CD4-positive, alpha-beta memory T cell (primary cell): Measurements from ENCODE around the gene DYRK2. TPM values are rescaled to one million over a fixed set of nuclear protein-coding genes. Genes with fewer than 3 reads are reported as not detected.
A peak's percentile ranks its signal among the peaks of the same experiment; 100 is the strongest.

Source experiments
- CTCF ChIA-PET: fragments of 350-600 bp; sonication (Branson Sonifier 250); formaldehyde crosslinking; loops from one replicate; lab custom pipeline; 2021; ENCODE audit warnings: inconsistent platforms; ENCODE audit not compliant: partially characterized antibody; lab: Charles Lee
- POLR2A ChIA-PET: fragments of 350-600 bp; sonication (Branson Sonifier 250); formaldehyde crosslinking; loops from one replicate; lab custom pipeline; 2021; ENCODE audit not compliant: partially characterized antibody; lab: Charles Lee
- DNase-seq, 5 donors: peaks; one replicate each; pipeline versions ENCODE4 v3.0.0 to v3.0.0-alpha.2; 2020 to 2022; ENCODE audit warnings: mixed read lengths in 1 of 5
- H3K27ac ChIP-seq: one replicate; pipeline ENCODE4 v1.7.0; 2013; ENCODE audit warnings: low read depth, low read length
- H3K27me3 ChIP-seq: 2 replicates; pipeline ENCODE4 v1.7.0; 2013; ENCODE audit warnings: mild to moderate bottlenecking, low read length, moderate library complexity; ENCODE audit not compliant: insufficient read depth
- H3K36me3 ChIP-seq: 2 replicates; pipeline ENCODE4 v1.7.0; 2013; ENCODE audit warnings: mild to moderate bottlenecking, low read length, moderate library complexity; ENCODE audit not compliant: insufficient read depth
- H3K4me1 ChIP-seq: 2 replicates; pipeline ENCODE4 v1.7.0; 2013; ENCODE audit warnings: mild to moderate bottlenecking, low read length, moderate library complexity; ENCODE audit not compliant: insufficient read depth
- H3K4me3 ChIP-seq, 2 donors: one replicate each; pipeline ENCODE4 v1.7.0; 2013; ENCODE audit warnings: low read length in 2 of 2, mild to moderate bottlenecking in 1 of 2
- H3K9me3 ChIP-seq, 2 donors: one replicate each; pipeline ENCODE4 v1.7.0; 2013; ENCODE audit warnings: low read length in 2 of 2, control low read depth in 1 of 2; ENCODE audit not compliant: control insufficient read depth in 1 of 2
- H3K27ac Mint-ChIP-seq, 7 donors: one replicate each; pipeline ENCODE4 v1.8.0; 2020 to 2021; ENCODE audit warnings: mixed read lengths in 7 of 7, mild to moderate bottlenecking in 6 of 7, inconsistent platforms in 3 of 7, moderate library complexity in 3 of 7
- H3K27me3 Mint-ChIP-seq, 2 donors: one replicate each; pipeline ENCODE4 v1.8.0; 2020 to 2021; ENCODE audit warnings: mixed read lengths in 2 of 2
- H3K36me3 Mint-ChIP-seq, 2 donors: one replicate each; pipeline ENCODE4 v1.8.0; 2020 to 2021; ENCODE audit warnings: mixed read lengths in 2 of 2, inconsistent platforms in 1 of 2, mild to moderate bottlenecking in 1 of 2
- H3K4me1 Mint-ChIP-seq, 4 donors: one replicate each; pipeline ENCODE4 v1.8.0; 2020 to 2021; ENCODE audit warnings: mixed read lengths in 4 of 4, mild to moderate bottlenecking in 1 of 4
- H3K4me3 Mint-ChIP-seq, 8 donors: one replicate each; pipeline ENCODE4 v1.8.0; 2020 to 2021; ENCODE audit warnings: mixed read lengths in 8 of 8, mild to moderate bottlenecking in 7 of 8, moderate library complexity in 6 of 8, inconsistent platforms in 3 of 8
- H3K9me3 Mint-ChIP-seq, 8 donors: one replicate each; pipeline ENCODE4 v1.8.0; 2020 to 2021; ENCODE audit warnings: mixed read lengths in 8 of 8, mild to moderate bottlenecking in 5 of 8, inconsistent platforms in 3 of 8, moderate library complexity in 1 of 8
- intact Hi-C: fragments of 100-400 bp; cut with micrococcal nuclease; formaldehyde crosslinking; loops from one replicate; pipeline ENCODE4 v1.15.1; 2023
- polyA plus RNA-seq, 2 donors: library from polyadenylated mRNA; unstranded; fragments of 300-500 nt; fragmentation: Illumina TruSeq; gene quantifications; one replicate each; pipeline ENCODE4 v1.2.3, GENCODE V29; 2021
- total RNA-seq, 2 experiments: library from RNA; stranded (reverse); gene quantifications; one replicate each; pipeline ENCODE4 v1.2.3, GENCODE V29; 2021

Gene DYRK2
- total and polyA plus RNA-seq, 4 experiments from 2014 or later, result 30.8 to 170 (median 123) TPM

- peaks cover 17 to 26% of the 10 kb centered on the region in 2 donors for H3K36me3 Mint-ChIP-seq
- H3K27ac Mint-ChIP-seq, result peak overlapping the region; percentile 87 to 98 (median 94)
- H3K9me3 ChIP-seq, result no peaks in the 10 kb centered on the region
- POLR2A ChIA-PET, result interaction anchor here (0.6 to 11.3 kb wide), 39 partner anchors 8 to 1345 kb away, joined by 3 to 338 read pairs (median 5); partner anchors contain the start of gene CAND1
- CTCF ChIA-PET, result interaction anchor here (0.8 to 3.6 kb wide), 17 partner anchors 9 to 295 kb away, joined by 3 to 15 read pairs (median 4); no protein-coding TSS in a partner anchor
- H3K4me1 ChIP-seq, result peaks cover 27% of the 10 kb centered on the region
- H3K4me3 Mint-ChIP-seq, result peak overlapping the region; percentile 84 to 99 (median 90)
- peak overlapping the region; percentile 30 to 80 for H3K4me3 ChIP-seq
- intact Hi-C loops, result loop anchor here (1.0 kb wide), 2 partner anchors 18 to 69 kb away; no protein-coding TSS in a partner anchor
- peaks cover 0 to 2% (median 0%) of the 10 kb centered on the region in 8 donors for H3K9me3 Mint-ChIP-seq
- H3K4me1 Mint-ChIP-seq, result peaks cover 20 to 38% (median 24%) of the 10 kb centered on the region in 4 donors
- H3K27ac ChIP-seq, result peak overlapping the region; percentile 66
- peak; percentile 58 to 73 (median 62) for DNase-seq
- no peaks in the 10 kb centered on the region for H3K27me3 ChIP-seq
- no peaks in the 10 kb centered on the region for H3K36me3 ChIP-seq
- H3K27me3 Mint-ChIP-seq, result no peaks in the 10 kb centered on the region
Observed at GRCh38 chr12:67647799-67648520, 585 bp upstream of the DYRK2 start.

GRCh38 chr12:67649261-67649569 is 670 bp downstream of the DYRK2 start:
- ChIA-PET POLR2A (interaction anchor here (0.6 to 11.3 kb wide), 36 partner anchors 9 to 294 kb away, joined by 3 to 338 read pairs (median 6); no protein-coding TSS in a partner anchor), CTCF (interaction anchor here (1.2 to 3.6 kb wide), 8 partner anchors 19 to 293 kb away, joined by 3 to 15 read pairs (median 7); no protein-coding TSS in a partner anchor)
- Histone ChIP-seq H3K36me3 (no peaks in the 10 kb centered on the region), H3K27me3 (no peaks in the 10 kb centered on the region), H3K4me3 (peak overlapping the region; percentile 42 to 84), H3K9me3 (no peaks in the 10 kb centered on the region), H3K4me1 (peaks cover 39% of the 10 kb centered on the region), H3K27ac (peak overlapping the region; percentile 69)
- intact Hi-C loops, result no loop called here
- Mint-ChIP-seq H3K27me3 (no peaks in the 10 kb centered on the region), H3K4me3 (peak overlapping the region in 4 of 8 donors; percentile 91 to 100 (median 98)), H3K36me3 (peaks cover 30 to 37% of the 10 kb centered on the region in 2 donors), H3K4me1 (peaks cover 33 to 51% (median 37%) of the 10 kb centered on the region in 4 donors), H3K9me3 (peaks cover 0 to 2% (median 0%) of the 10 kb centered on the region in 8 donors), H3K27ac (peak overlapping the region in 1 of 7 donors; percentile 94)
- DNase-seq, result no peak

GRCh38 chr12:67649570-67650387 is 1.2 kb downstream of the DYRK2 start:
- POLR2A ChIA-PET, result interaction anchor here (0.6 to 11.3 kb wide), 31 partner anchors 9 to 294 kb away, joined by 3 to 338 read pairs (median 5); no protein-coding TSS in a partner anchor
- Histone ChIP-seq H3K4me3 (peak overlapping the region; percentile 42 to 84), H3K36me3 (no peaks in the 10 kb centered on the region), H3K27me3 (no peaks in the 10 kb centered on the region), H3K27ac (peak overlapping the region; percentile 69), H3K9me3 (no peaks in the 10 kb centered on the region), H3K4me1 (peaks cover 45% of the 10 kb centered on the region)
- H3K9me3 Mint-ChIP-seq, result peaks cover 0 to 3% (median 0%) of the 10 kb centered on the region in 8 donors
- peaks cover 36 to 43% of the 10 kb centered on the region in 2 donors for H3K36me3 Mint-ChIP-seq
- CTCF ChIA-PET, result interaction anchor here (0.8 to 6.9 kb wide), 12 partner anchors 11 to 295 kb away, joined by 3 to 55 read pairs (median 6); no protein-coding TSS in a partner anchor
- H3K4me1 Mint-ChIP-seq, result peaks cover 36 to 56% (median 42%) of the 10 kb centered on the region in 4 donors
- H3K27me3 Mint-ChIP-seq, result no peaks in the 10 kb centered on the region
- peak; percentile 28 to 61 (median 39) for DNase-seq
- H3K27ac Mint-ChIP-seq, result peak overlapping the region; percentile 85 to 98 (median 95)
- intact Hi-C loops, result loop anchor here (2.0 to 5.0 kb wide), 6 partner anchors 49 to 293 kb away; no protein-coding TSS in a partner anchor
- H3K4me3 Mint-ChIP-seq, result peak overlapping the region; percentile 91 to 100 (median 98)

DNA sequence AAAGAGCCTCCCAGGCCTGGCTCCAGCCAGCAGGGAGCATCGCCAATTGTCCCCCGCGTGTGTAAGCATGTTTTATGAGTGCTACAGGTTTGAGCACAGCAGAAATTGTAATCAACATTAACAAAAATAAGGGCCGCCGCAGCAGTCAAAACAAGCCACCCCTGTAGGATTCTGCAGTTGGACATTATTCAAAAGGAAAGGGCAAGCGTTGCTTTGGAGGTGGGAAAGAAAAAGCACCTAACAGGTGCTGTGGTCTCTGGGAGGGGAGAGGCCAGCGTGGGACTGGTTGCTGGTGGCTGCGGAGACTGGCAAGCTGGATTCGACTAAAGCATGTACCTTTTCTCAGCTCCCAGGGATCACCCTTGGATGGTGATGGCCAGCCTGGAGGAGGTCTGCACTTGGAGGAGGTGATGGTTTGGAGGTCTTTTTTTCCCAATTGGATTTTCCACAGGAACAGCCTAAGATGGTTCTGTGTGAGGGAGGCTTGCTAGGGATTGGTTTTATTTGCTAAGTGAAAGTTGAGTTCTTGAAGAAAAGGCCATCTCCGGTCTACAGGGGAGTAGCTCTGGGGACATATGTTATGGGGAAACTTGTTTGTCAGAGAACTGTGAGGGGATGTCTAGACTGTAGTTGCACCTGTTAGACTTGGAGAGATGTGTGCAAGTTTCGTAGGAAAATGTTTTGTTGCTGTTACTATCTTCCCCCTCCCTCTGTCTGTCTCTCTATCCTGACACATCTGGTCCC is 2.0 kb downstream of the DYRK2 start:
- peak; percentile 14 to 45 (median 20) for DNase-seq
- peak overlapping the region; percentile 42 to 84 for H3K4me3 ChIP-seq
- intact Hi-C loops, result loop anchor here (1.0 to 5.0 kb wide), 11 partner anchors 48 to 380 kb away; no protein-coding TSS in a partner anchor
- H3K27me3 Mint-ChIP-seq, result no peaks in the 10 kb centered on the region
- H3K36me3 Mint-ChIP-seq, result peaks cover 40 to 51% of the 10 kb centered on the region in 2 donors
- ChIA-PET POLR2A (interaction anchor here (1.0 to 11.3 kb wide), 30 partner anchors 8 to 294 kb away, joined by 3 to 338 read pairs (median 5); no protein-coding TSS in a partner anchor), CTCF (interaction anchor here (0.8 to 6.9 kb wide), 13 partner anchors 10 to 296 kb away, joined by 3 to 55 read pairs (median 5); no protein-coding TSS in a partner anchor)
- peaks cover 0 to 3% (median 0%) of the 10 kb centered on the region in 8 donors for H3K9me3 Mint-ChIP-seq
- H3K9me3 ChIP-seq, result no peaks in the 10 kb centered on the region
- H3K4me3 Mint-ChIP-seq, result peak overlapping the region; percentile 91 to 100 (median 98)
- peaks cover 4% of the 10 kb centered on the region for H3K36me3 ChIP-seq
- H3K4me1 ChIP-seq, result peaks cover 53% of the 10 kb centered on the region
- H3K27ac ChIP-seq, result peak overlapping the region; percentile 69
- peak overlapping the region; percentile 85 to 98 (median 95) for H3K27ac Mint-ChIP-seq
- H3K27me3 ChIP-seq, result no peaks in the 10 kb centered on the region
- peaks cover 42 to 64% (median 50%) of the 10 kb centered on the region in 4 donors for H3K4me1 Mint-ChIP-seq

DNA sequence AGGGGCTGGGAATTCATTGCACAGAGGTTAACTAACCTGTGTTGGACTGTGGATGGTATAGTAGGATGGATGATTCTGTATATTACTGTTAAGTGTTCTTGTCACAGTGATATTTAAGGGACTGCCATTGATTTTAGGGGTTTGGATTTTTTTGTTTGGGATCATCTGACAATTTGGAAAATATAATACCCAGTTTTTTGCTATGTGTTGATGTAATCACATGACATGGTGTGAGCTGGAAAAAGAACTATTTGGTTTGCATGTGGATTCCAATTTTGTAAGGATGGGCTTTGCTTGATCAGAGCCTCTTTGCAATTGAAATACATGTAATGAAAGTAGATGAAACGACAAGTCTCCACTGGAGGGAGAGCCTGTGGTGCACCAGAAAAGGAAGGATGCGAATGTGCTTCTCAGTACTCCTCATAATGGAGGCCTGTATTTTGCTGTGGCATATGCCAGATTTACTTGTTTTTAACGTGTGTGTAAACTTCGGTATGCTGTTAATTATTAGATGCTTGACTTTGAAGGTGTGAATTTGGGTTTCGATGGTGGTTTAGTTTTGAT is 2.7 kb downstream of the DYRK2 start:
- peaks cover 0 to 3% (median 0%) of the 10 kb centered on the region in 8 donors for H3K9me3 Mint-ChIP-seq
- peaks cover 43 to 57% of the 10 kb centered on the region in 2 donors for H3K36me3 Mint-ChIP-seq
- Histone ChIP-seq H3K4me3 (peak overlapping the region; percentile 42 to 84), H3K27me3 (no peaks in the 10 kb centered on the region), H3K36me3 (peaks cover 10% of the 10 kb centered on the region), H3K27ac (peak overlapping the region; percentile 69), H3K9me3 (no peaks in the 10 kb centered on the region), H3K4me1 (peaks cover 59% of the 10 kb centered on the region)
- CTCF ChIA-PET, result interaction anchor here (0.9 to 6.9 kb wide), 8 partner anchors 12 to 297 kb away, joined by 3 to 55 read pairs (median 6); no protein-coding TSS in a partner anchor
- intact Hi-C loops, result loop anchor here (1.0 to 5.0 kb wide), 11 partner anchors 48 to 381 kb away; no protein-coding TSS in a partner anchor
- H3K27me3 Mint-ChIP-seq, result no peaks in the 10 kb centered on the region
- peak overlapping the region; percentile 85 to 98 (median 95) for H3K27ac Mint-ChIP-seq
- peaks cover 46 to 71% (median 55%) of the 10 kb centered on the region in 4 donors for H3K4me1 Mint-ChIP-seq
- POLR2A ChIA-PET, result interaction anchor here (1.0 to 11.3 kb wide), 22 partner anchors 7 to 295 kb away, joined by 3 to 338 read pairs (median 6); no protein-coding TSS in a partner anchor
- peak overlapping the region; percentile 91 to 100 (median 98) for H3K4me3 Mint-ChIP-seq
- DNase-seq, result peak; percentile 51 to 63 (median 55)
